GM18520 (cell line): ENCODE measurements around the gene PRKAG3.

Experiments
- ATAC-seq: cut with Tn5 transposase; IDR thresholded peaks from one replicate; pipeline ENCODE4 v1.9.1; 2021; ENCODE audit not compliant: unreplicated experiment

PRKAG3 gene

DNA sequence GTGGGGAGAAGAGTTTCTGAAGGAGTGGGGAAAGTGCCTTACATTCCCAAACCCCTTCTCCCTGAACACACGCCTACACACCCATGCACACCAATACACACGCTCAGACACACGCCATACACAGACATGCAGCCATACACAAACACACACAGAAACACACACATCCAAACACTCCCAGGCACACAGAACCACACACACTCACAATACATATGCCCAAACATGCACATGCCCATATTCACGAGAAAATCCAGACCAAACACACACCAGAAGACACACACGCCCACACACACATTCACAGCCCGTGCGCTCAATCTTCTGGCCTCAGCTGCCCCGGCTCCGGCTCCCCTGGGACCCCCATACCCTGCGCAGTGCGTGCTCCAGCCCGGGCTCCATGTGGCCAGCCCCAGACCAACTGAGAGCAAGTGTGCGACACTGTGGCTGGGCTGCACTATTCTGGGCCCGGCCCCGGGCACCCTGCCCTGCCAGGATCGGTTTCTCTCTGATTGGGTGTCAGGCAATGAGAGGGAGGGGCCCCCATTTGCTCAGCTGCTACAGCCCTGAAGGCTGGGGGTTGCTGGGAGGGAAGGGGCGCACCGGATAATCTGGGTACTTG is at the start of gene PRKAG3:
PRKAG3 (minus strand) TSS at position 426 of the 613 bp plus-strand sequence.
- no peak for ATAC-seq

DNA sequence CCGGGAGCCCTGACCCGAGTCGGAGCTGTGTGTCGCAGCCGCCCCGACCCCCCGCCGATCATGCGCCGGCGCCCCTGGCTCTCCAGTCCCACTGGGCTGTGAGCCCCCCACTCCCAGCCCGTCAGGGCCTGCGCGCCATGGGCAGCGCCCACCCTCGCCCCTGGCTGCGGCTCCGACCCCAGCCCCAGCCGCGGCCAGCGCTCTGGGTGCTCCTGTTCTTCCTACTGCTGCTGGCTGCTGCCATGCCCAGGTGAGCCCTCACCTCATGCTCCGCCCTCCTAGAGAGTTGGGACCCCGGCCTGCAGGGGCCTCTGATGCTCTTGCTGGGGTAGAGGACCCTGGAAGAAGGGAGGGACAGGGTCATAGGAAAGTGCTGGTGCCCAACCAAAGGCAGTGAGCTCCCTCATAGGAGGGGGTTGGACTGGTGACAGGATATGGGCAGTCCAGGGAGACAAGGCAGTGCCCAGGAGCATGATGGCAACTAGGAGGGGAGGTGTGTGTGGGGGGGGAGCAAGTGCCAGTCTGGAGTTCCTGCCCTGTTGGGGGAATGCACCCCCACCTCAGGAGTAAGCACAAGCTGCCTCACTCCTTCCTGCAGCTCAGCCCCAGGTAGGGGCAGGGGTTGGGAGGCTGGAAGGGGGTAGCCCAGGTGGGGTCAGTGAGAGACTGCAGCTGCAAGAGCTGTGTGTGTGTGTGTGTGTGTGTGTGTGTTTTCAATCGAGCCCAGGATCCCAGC is 49.4 kb upstream of the PRKAG3 start:
- peak; percentile 4 for ATAC-seq

- peak; percentile 44 for ATAC-seq
Observed at GRCh38 chr2:218880102-218880858, 48.7 kb upstream of the PRKAG3 start, which contains the start of gene WNT10A. Gene WNT10A, plus strand, starts transcription at chr2:218880852. Its CDS starts 144 bp downstream, at chr2:218880996.

DNA sequence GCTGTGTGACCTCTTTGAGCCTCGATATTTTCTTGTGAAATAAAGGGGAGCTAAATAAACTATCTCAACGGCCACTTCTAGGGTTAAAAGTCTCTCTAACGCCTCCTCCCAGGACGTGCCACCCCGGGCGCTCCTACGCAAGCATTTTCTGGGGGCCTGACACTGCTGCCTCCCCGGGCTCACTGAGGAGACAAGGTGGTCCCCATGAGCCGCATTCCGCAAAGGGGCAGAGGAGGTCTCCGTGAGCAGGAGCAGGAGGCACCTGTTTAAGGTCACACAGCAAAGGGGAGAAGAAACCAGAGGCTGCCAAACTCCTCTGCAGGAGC is 48.1 kb upstream of the PRKAG3 start:
- no peak for ATAC-seq

GRCh38 chr2:218878926-218879761 is 47.5 kb upstream of the PRKAG3 start:
- ATAC-seq = no peak

DNA sequence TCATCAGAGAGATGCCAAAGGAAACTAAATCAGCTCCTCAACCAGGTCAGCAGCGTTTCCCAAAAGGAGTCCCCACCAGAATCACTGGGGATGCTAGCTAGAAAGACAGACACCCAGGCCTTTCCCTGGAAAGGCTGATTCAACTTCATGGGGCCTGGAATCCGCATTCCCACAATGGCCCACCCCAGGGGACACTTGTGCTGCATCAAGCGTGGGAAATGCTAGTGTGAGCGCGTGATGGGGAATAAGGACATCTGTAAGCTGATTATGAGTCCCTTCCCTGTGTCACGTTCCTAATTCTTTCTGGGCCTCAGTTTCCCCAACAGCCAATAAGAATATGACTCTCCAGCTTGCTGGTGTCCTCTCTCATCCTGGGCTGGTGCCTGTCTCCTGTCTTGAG is 46.9 kb upstream of the PRKAG3 start:
- ATAC-seq = no peak

DNA sequence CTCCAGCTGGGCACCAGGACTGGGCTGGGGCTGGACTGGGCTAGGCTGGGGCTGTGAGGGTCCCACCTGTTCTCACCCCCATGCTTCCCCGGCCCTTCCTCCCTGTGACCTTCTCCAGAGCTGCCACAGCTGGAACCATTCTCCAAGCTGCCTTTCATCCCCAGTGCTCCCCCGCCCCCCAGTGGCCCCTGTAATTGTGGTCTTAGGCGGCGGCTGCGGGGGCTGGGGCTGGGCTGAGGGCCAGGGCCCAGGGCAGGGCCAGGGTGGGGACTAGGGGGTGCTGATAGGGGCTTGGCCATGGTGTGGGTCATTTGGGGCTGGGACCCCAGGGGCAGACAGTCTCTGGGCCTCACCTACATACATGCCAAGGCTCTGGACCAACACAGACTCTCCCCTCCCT is 46.3 kb upstream of the PRKAG3 start:
- no peak for ATAC-seq

DNA sequence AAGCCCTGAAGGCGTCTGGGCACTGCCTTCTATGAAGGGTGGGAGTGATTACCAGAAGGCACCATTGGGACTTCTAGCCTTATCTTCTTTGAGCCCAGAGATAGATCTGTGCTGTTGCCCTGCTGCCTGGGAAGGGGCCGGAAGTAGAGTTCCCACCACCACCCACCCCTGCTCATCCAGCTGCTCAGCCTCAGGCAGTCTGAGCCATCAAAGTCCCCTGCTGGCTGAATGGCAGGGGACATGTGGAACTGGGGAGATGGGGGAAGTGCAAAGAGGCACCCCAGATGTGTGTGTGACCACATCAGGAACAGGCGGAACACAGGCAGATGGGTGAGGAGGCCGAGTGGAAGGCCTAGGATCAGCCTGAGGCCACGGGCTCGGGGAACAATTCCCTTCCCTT is 45.7 kb upstream of the PRKAG3 start:
- no peak for ATAC-seq

GRCh38 chr2:218876562-218877219 is 45.1 kb upstream of the PRKAG3 start:
- no peak for ATAC-seq

- no peak for ATAC-seq
Observed at GRCh38 chr2:218875692-218876246, 44.2 kb upstream of the PRKAG3 start.

DNA sequence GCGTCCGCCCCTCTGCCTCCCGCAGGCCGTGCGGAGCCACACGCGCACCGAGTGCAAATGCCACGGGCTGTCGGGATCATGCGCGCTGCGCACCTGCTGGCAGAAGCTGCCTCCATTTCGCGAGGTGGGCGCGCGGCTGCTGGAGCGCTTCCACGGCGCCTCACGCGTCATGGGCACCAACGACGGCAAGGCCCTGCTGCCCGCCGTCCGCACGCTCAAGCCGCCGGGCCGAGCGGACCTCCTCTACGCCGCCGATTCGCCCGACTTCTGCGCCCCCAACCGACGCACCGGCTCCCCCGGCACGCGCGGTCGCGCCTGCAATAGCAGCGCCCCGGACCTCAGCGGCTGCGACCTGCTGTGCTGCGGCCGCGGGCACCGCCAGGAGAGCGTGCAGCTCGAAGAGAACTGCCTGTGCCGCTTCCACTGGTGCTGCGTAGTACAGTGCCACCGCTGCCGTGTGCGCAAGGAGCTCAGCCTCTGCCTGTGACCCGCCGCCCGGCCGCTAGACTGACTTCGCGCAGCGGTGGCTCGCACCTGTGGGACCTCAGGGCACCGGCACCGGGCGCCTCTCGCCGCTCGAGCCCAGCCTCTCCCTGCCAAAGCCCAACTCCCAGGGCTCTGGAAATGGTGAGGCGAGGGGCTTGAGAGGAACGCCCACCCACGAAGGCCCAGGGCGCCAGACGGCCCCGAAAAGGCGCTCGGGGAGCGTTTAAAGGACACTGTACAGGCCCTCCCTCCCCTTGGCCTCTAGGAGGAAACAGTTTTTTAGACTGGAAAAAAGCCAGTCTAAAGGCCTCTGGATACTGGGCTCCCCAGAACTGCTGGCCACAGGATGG is 42.0 kb upstream of the PRKAG3 start:
- ATAC-seq = no peak

- no peak for ATAC-seq
Observed at GRCh38 chr2:218872645-218873358, 41.2 kb upstream of the PRKAG3 start.

- no peak for ATAC-seq
Observed at GRCh38 chr2:218871345-218872302, 40.0 kb upstream of the PRKAG3 start.

DNA sequence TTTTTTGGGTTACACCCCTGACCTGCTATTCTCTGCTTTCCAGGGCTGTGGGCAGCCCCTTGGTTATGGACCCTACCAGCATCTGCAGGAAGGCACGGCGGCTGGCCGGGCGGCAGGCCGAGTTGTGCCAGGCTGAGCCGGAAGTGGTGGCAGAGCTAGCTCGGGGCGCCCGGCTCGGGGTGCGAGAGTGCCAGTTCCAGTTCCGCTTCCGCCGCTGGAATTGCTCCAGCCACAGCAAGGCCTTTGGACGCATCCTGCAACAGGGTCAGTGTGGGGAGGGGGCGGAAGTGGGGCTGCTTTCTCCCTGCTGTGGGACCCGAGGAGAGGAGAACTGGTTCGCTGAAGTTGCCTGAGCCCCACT is 39.4 kb upstream of the PRKAG3 start:
- ATAC-seq = no peak

DNA sequence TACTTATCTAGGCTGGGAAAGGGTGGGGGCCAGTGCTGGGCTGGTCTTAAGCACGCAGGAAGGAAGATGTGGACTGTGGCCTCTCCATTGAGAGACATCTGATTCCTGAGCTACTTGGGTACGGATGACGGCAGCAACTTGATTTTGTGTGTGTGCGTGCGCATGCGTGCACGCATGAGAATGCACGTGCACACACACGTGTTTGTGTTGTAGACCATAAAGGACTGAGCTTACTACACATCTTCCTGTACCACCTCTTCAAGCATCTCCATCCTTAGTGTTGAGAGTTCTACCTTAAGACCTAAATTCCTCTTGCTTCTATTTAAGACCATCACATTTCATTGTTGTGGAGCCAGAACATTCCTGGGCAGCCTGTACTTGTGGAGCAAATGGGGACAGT is 37.5 kb upstream of the PRKAG3 start:
- ATAC-seq = no peak

DNA sequence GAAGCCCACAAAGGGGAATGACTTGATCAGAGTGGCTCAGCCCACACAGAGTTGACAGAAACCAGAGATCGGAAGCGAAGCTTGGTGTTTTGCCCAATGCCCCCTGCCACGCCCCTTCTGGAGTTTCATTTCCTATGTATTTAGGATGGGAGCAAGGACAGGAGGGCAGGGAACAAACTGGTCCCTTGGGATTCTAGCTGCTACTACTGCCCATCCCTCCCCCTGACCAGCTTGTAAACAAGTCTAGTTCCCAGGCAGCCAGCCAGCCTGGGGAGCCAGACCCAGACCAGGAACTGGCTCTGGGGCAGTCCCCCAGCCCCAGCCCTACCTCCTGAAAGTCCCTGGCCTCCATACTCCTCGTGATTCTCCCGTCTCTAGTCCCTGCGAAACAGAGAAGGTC is 36.3 kb upstream of the PRKAG3 start:
- no peak for ATAC-seq

GRCh38 chr2:218865999-218866398 is 34.4 kb upstream of the PRKAG3 start:
- no peak for ATAC-seq

GRCh38 chr2:218865396-218865795 is 33.8 kb upstream of the PRKAG3 start:
- ATAC-seq = no peak
